Prostate gland (tissue), 2 donors: ENCODE data around the gene DUSP21. TPM values are rescaled to one million over a fixed set of nuclear protein-coding genes. Genes with fewer than 3 reads are reported as not detected.
A peak's percentile ranks its signal among the peaks of the same experiment; 100 is the strongest.

Source experiments
- DNase-seq: peaks from one replicate; pipeline ENCODE4 v3.0.0-alpha.2; 2019; ENCODE audit warnings: low spot score
- H3K27ac ChIP-seq, 2 donors: fragments of 200-600 bp; sonication (generic); 2 replicates each; pipeline ENCODE4 v1.5.1; 2017 to 2019
- H3K27me3 ChIP-seq: fragments of 200-600 bp; sonication (generic); replicated peaks from 2 replicates; pipeline ENCODE4 v1.5.1; 2019; ENCODE audit not compliant: insufficient read depth
- H3K36me3 ChIP-seq, 2 donors: fragments of 200-600 bp; sonication (generic); 1 replicate in 1 of 2; 2 replicates in 1 of 2; pipeline versions ENCODE4 v1.5.1 to v1.8.1; 2017 to 2019
- H3K4me1 ChIP-seq: fragments of 200-600 bp; sonication (generic); replicated peaks from 2 replicates; pipeline ENCODE4 v1.5.1; 2019
- H3K4me3 ChIP-seq, 2 donors: fragments of 200-600 bp; sonication (generic); 2 replicates each; pipeline ENCODE4 v1.5.1; 2017 to 2019
- H3K9me3 ChIP-seq: fragments of 200-600 bp; sonication (generic); 2 replicates; pipeline ENCODE4 v1.5.1; 2017
- CTCF ChIP-seq, 4 experiments: fragments of 200-600 bp in 2 of 4; fragments of 450-650 bp in 2 of 4; sonication (generic) in 2 of 4; IDR thresholded peaks; 1 replicate in 3 of 4; 2 replicates in 1 of 4; pipeline ENCODE4 v1.5.1; 2016 to 2019; ENCODE audit warnings: antibody characterized with exemption in 4 of 4, mild to moderate bottlenecking in 2 of 4, moderate library complexity in 2 of 4
- POLR2A ChIP-seq: fragments of 450-650 bp; IDR thresholded peaks from one replicate; pipeline ENCODE4 v1.6.1; 2016; ENCODE audit warnings: antibody characterized with exemption, mild to moderate bottlenecking
- POLR2AphosphoS5 ChIP-seq: sonication (generic); formaldehyde crosslinking; IDR thresholded peaks from one replicate; pipeline ENCODE4 v1.6.1; 2017; ENCODE audit warnings: antibody characterized with exemption
- WGBS: methylation state at CpG from one replicate; pipeline ENCODE4 v1.1.5; 2018; 5-methylcytosine and 5-hydroxymethylcytosine counted together
- intact Hi-C: fragments of 100-400 bp; cut with DNase I; formaldehyde crosslinking; loops from one replicate; pipeline ENCODE4 v1.14.2; 2022
- total RNA-seq, 2 donors: library from RNA; depleted of rRNA; stranded (reverse); fragments of >200 nt; gene quantifications; one replicate each; pipeline ENCODE4 v1.1.0, GENCODE V29; 2016

The DUSP21 gene
- total RNA-seq, 2 donors from 2014 or later: 5.1 TPM; not detected in 1

DNA sequence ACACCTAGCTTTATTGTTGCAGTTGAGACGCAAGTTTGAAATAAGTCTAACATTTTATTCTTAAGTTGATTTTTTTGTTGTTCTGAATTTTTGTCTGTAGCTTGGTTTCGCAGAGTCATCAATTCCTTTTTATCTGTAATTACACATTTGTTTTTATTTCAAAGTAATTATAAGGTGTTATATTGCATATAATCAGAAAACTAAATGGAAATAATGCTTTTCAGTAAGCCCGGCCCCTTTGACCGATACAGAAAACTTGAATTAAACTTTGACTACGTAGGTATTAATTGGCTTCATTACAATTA lies 31.3 kb downstream of the DUSP21 start:
- Histone ChIP-seq H3K4me1 (no peaks in the 10 kb centered on the region), H3K36me3 (no peaks in the 10 kb centered on the region), H3K9me3 (no peaks in the 10 kb centered on the region), H3K27ac (peak overlapping the region in 1 of 2 donors; percentile 96), H3K27me3 (no peaks in the 10 kb centered on the region), H3K4me3 (peak overlapping the region; percentile 73 to 81)
- intact Hi-C loops: loop anchor here (10.0 kb wide), 1 partner anchor 190 kb away; no protein-coding TSS in a partner anchor
- WGBS: 2% methylated on average over 5 of the region's 5 CpGs
- TF ChIP-seq POLR2A (no peak), CTCF (IDR thresholded peaks at IDR 0.05) (no peak), POLR2AphosphoS5 (no peak)
- no peak for DNase-seq

DNA sequence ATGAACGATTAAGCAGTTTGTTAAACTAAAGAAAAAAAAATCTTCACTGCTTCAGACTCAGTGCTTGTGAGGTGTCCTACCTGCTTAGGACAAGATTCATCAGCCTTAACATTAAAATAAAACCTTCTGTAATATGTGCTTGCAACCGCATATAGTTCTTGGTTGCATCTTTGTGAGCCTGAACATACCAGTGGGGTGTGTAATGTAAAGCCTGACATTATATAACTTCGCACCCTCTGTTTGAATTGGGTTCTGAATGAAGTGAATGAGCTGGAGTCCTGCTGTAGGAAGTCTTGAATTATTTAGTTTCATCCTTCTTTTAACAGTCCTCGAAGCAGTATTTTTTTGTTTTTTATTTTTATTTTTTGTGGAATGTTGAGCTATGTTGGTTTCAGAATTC lies 32.3 kb downstream of the DUSP21 start:
- H3K4me3 ChIP-seq: peak overlapping the region in 1 of 2 donors; percentile 73

GRCh38 chrX:44876767-44877166 lies 32.9 kb downstream of the DUSP21 start:
- intact Hi-C loops: loop anchor here (10.0 kb wide), 1 partner anchor 188 kb away; no protein-coding TSS in a partner anchor
- no peak for DNase-seq
- no peaks in the 10 kb centered on the region for H3K4me1 ChIP-seq
- no peak for TF ChIP-seq POLR2AphosphoS5
- no peak for TF ChIP-seq POLR2A
- no peak for TF ChIP-seq CTCF (IDR thresholded peaks at IDR 0.05)
- no peaks in the 10 kb centered on the region for H3K9me3 ChIP-seq
- no peaks in the 10 kb centered on the region for H3K27me3 ChIP-seq
- H3K27ac ChIP-seq: no peak overlapping the region
- H3K4me3 ChIP-seq: no peak overlapping the region
- H3K36me3 ChIP-seq: no peaks in the 10 kb centered on the region
- WGBS: 81% methylated on average over 19 of the region's 19 CpGs

More for the DNA sequence above, 32.3 kb downstream of the DUSP21 start:
- intact Hi-C loops: loop anchor here (10.0 kb wide), 1 partner anchor 189 kb away; no protein-coding TSS in a partner anchor
- no peak overlapping the region for H3K27ac ChIP-seq
- 10% methylated on average over 4 of the region's 4 CpGs for WGBS
- H3K9me3 ChIP-seq: no peaks in the 10 kb centered on the region
- no peak for TF ChIP-seq POLR2A
- no peak for TF ChIP-seq POLR2AphosphoS5
- TF ChIP-seq CTCF (IDR thresholded peaks at IDR 0.05): no peak
- no peak for DNase-seq
- H3K36me3 ChIP-seq: no peaks in the 10 kb centered on the region
- no peaks in the 10 kb centered on the region for H3K27me3 ChIP-seq
- H3K4me1 ChIP-seq: no peaks in the 10 kb centered on the region

DNA sequence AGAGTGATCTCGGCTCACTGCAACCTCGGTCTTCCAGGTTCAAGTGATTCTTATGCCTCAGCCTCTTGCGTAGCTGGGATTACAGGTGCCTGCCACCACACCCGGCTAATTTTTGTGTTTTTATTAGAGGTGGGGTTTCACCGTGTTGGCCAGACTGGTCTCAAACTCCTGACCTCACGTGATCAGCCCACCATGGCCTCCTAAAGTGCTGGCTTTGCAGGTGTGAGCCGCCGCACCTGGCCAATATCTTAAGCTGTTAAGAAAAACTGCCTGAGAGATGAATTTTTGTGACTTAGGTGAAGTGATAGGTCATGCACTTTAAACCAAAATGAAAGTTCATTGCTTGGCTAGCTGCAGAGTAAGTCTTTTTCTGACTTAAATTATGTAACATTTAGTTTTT lies 35.0 kb downstream of the DUSP21 start:
- Histone ChIP-seq H3K4me3 (no peak overlapping the region), H3K4me1 (no peaks in the 10 kb centered on the region), H3K27ac (no peak overlapping the region), H3K9me3 (no peaks in the 10 kb centered on the region), H3K36me3 (no peaks in the 10 kb centered on the region), H3K27me3 (no peaks in the 10 kb centered on the region)
- 81% methylated on average over 8 of the region's 8 CpGs for WGBS
- intact Hi-C loops: loop anchor here (10.0 kb wide), 1 partner anchor 186 kb away; no protein-coding TSS in a partner anchor
- no peak for TF ChIP-seq CTCF (IDR thresholded peaks at IDR 0.05)
- no peak for TF ChIP-seq POLR2AphosphoS5
- TF ChIP-seq POLR2A: no peak
- DNase-seq: no peak

DNA sequence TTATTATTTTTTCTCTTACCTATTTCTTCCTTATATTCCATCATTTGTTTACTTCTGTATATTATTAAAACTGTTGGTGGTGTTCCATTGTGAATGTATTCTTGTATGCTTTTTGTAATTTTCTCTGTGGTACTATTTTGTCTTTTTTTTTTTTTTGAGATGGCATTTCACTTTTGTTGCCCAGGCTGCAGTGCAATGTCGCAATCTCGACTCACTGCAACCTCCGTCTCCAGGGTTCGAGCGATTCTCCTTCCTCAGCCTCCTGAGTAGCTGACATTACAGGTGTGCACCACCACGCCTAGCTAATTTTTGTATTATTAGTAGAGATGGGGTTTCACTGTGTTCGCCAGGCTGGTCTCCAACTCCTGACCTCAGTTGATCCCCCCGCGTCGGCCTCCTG lies 37.7 kb downstream of the DUSP21 start:
- no peaks in the 10 kb centered on the region for H3K4me1 ChIP-seq
- intact Hi-C loops: no loop called here

More for the DNA sequence above, 37.7 kb downstream of the DUSP21 start:
- H3K4me3 ChIP-seq: no peak overlapping the region
- no peak for DNase-seq
- no peaks in the 10 kb centered on the region for H3K9me3 ChIP-seq
- H3K36me3 ChIP-seq: no peaks in the 10 kb centered on the region
- H3K27me3 ChIP-seq: no peaks in the 10 kb centered on the region
- TF ChIP-seq CTCF (IDR thresholded peaks at IDR 0.05): no peak
- no peak for TF ChIP-seq POLR2AphosphoS5
- TF ChIP-seq POLR2A: no peak
- 96% methylated on average over 10 of the region's 10 CpGs for WGBS
- H3K27ac ChIP-seq: no peak overlapping the region
